ENCODE data around the gene GPD2.

- TF ChIP-seq POLR2A (IDR thresholded peaks at IDR 0.05) (no peak), CTCF (IDR thresholded peaks at IDR 0.05) (no peak)
These were observed 96.8 kb downstream of the GPD2 start for GRCh38 chr2:156532989-156533388.

Measured in prostate gland (tissue), 2 donors.